ENCODE data around the gene CDK5RAP2. TPM values are rescaled to one million over a fixed set of nuclear protein-coding genes. Genes with fewer than 3 reads are reported as not detected.

CDK5RAP2 gene
- total and polyA plus RNA-seq, 10 of the 15 experiments (the other 5 are each of a cell fraction or from before 2014, with no cell fraction given) = 16.2 to 53.5 (median 34.5) TPM

GRCh38 chr9:120603591-120603990, 23.6 kb upstream of the CDK5RAP2 start:
- FAIRE-seq (no peak), DNase-seq (ENCODE audit: low read depth, low spot score) (no peak), ATAC-seq (no peak)
- no TSS peak for BruUV-seq (replicated peaks)
- Histone ChIP-seq H3K4me2 (ENCODE audit: control insufficient read depth, insufficient read depth) (no peak overlapping the region), H3K27ac (ENCODE audit: control insufficient read depth, insufficient read depth) (no peak overlapping the region), H3K9ac (ENCODE audit: control insufficient read depth, insufficient read depth, low read length) (no peak overlapping the region), H2AFZ (ENCODE audit: control insufficient read depth, low read depth, low read length) (no peak overlapping the region), H3K36me3 (ENCODE audit: control insufficient read depth in 2 of 2, insufficient read depth in 2 of 2, low read length in 1 of 2) (no peaks in the 10 kb centered on the region), H3K9me3 (replicated peaks; ENCODE audit: control insufficient read depth, insufficient read depth, low read length) (no peaks in the 10 kb centered on the region), H3K4me3 (no peak overlapping the region), H3K27me3 (replicated peaks in 1 of 2; ENCODE audit: control insufficient read depth in 2 of 2, insufficient read depth in 2 of 2, low read length in 1 of 2) (no peaks in the 10 kb centered on the region), H3K79me2 (ENCODE audit: control insufficient read depth, insufficient read depth, low read length) (no peaks in the 10 kb centered on the region), H4K20me1 (ENCODE audit: control insufficient read depth, insufficient read depth) (no peaks in the 10 kb centered on the region), H3K4me1 (ENCODE audit: control insufficient read depth, insufficient read depth, low read length) (no peaks in the 10 kb centered on the region)
- in situ Hi-C loops (cut with MboI) (no loop called here), intact Hi-C loops (cut with micrococcal nuclease; ENCODE audit: unreplicated experiment) (no loop called here)
- CTCF ChIA-PET = interaction anchor here (1.1 kb wide), 1 partner anchor 16 kb away, joined by 4 read pairs; no protein-coding TSS in a partner anchor
- TF ChIP-seq POLR2AphosphoS5 (IDR thresholded peaks at IDR 0.05; ENCODE audit: low read length) = no peak
- RAD21 ChIA-PET (ENCODE audit: unreplicated experiment) = no interaction called here
- POLR2A ChIA-PET = no interaction called here
- WGBS (ENCODE audit: insufficient coverage, insufficient replicate concordance, low lambda C conversion rate, missing lambda C conversion rate) = 38% methylated on average over 1 of the region's 1 CpG
- SMC1A ChIA-PET (ENCODE audit: uncharacterized antibody, unreplicated experiment) = no interaction called here

- Histone ChIP-seq H3K4me2 (ENCODE audit: control insufficient read depth, insufficient read depth) (no peak overlapping the region), H3K36me3 (ENCODE audit: control insufficient read depth in 2 of 2, insufficient read depth in 2 of 2, low read length in 1 of 2) (no peaks in the 10 kb centered on the region), H2AFZ (ENCODE audit: control insufficient read depth, low read depth, low read length) (no peak overlapping the region), H3K4me1 (ENCODE audit: control insufficient read depth, insufficient read depth, low read length) (no peaks in the 10 kb centered on the region), H3K79me2 (ENCODE audit: control insufficient read depth, insufficient read depth, low read length) (no peaks in the 10 kb centered on the region), H3K27me3 (replicated peaks in 1 of 2; ENCODE audit: control insufficient read depth in 2 of 2, insufficient read depth in 2 of 2, low read length in 1 of 2) (no peaks in the 10 kb centered on the region), H4K20me1 (ENCODE audit: control insufficient read depth, insufficient read depth) (no peaks in the 10 kb centered on the region), H3K27ac (ENCODE audit: control insufficient read depth, insufficient read depth) (no peak overlapping the region), H3K4me3 (no peak overlapping the region), H3K9ac (ENCODE audit: control insufficient read depth, insufficient read depth, low read length) (no peak overlapping the region), H3K9me3 (replicated peaks; ENCODE audit: control insufficient read depth, insufficient read depth, low read length) (no peaks in the 10 kb centered on the region)
- DNase-seq (ENCODE audit: low read depth, low spot score) (no peak), FAIRE-seq (no peak), ATAC-seq (no peak)
- ChIA-PET RAD21 (ENCODE audit: unreplicated experiment) (no interaction called here), CTCF (interaction anchor here (0.6 to 1.1 kb wide), 2 partner anchors 13 to 17 kb away, joined by 3 to 4 read pairs; no protein-coding TSS in a partner anchor), SMC1A (ENCODE audit: uncharacterized antibody, unreplicated experiment) (no interaction called here), POLR2A (no interaction called here)
- intact Hi-C loops (cut with micrococcal nuclease; ENCODE audit: unreplicated experiment) (no loop called here), in situ Hi-C loops (cut with MboI) (no loop called here)
- no TSS peak for BruUV-seq (replicated peaks)
- 100% methylated on average over 1 of the region's 1 CpG for WGBS (ENCODE audit: insufficient coverage, insufficient replicate concordance, low lambda C conversion rate, missing lambda C conversion rate)
- TF ChIP-seq IRF4 (IDR thresholded peaks at IDR 0.05; ENCODE audit: low read depth, low read length) = no peak
- TF ChIP-seq RELB (IDR thresholded peaks at IDR 0.05; ENCODE audit: low read depth) = no peak
- no peak for TF ChIP-seq IRF3 (IDR thresholded peaks at IDR 0.05)
- no peak for TF ChIP-seq EP300 (IDR thresholded peaks at IDR 0.05; ENCODE audit: borderline replicate concordance in 1 of 2, control insufficient read depth in 1 of 2, low read depth in 2 of 2, low read length in 2 of 2)
- no peak for TF ChIP-seq BCL3 (IDR thresholded peaks at IDR 0.05; ENCODE audit: borderline replicate concordance, insufficient read depth, low read depth, low read length, poor library complexity, severe bottlenecking)
- TF ChIP-seq ZNF274 (IDR thresholded peaks at IDR 0.05; ENCODE audit: insufficient read depth, insufficient read length) = no peak
- TF ChIP-seq IRF5 (IDR thresholded peaks at IDR 0.05; ENCODE audit: borderline replicate concordance) = no peak
- no peak for TF ChIP-seq MAX (IDR thresholded peaks at IDR 0.05; ENCODE audit: low read depth, low read length)
- TF ChIP-seq KDM1A (IDR thresholded peaks at IDR 0.05; ENCODE audit: borderline replicate concordance) = no peak
- no peak for TF ChIP-seq JUNB (IDR thresholded peaks at IDR 0.05)
- no peak for TF ChIP-seq CBX3 (IDR thresholded peaks at IDR 0.05; ENCODE audit: borderline replicate concordance, low read depth)
Measured at GRCh38 chr9:120603010-120603409, 23.0 kb upstream of the CDK5RAP2 start.
